GM13977 (cell line): ENCODE results near the gene CATSPERE.
"Not testable (repeated sequence)": the region's sequence is repeated elsewhere in the genome, so short reads cannot be mapped to it uniquely, and the experiment has no call there.

Experiments
- DNase-seq: peaks from one replicate; pipeline ENCODE4 v3.0.0; 2012; ENCODE audit warnings: low spot score
- in situ Hi-C: fragments of 300-500 bp; cut with MboI; formaldehyde crosslinking; loops from one replicate; pipeline ENCODE4 v1.12.0; 2022; ENCODE audit warnings: low sequenced_read_pairs, low pct_unique_long_range_greater_than_20kb, mixed read lengths, inconsistent platforms; ENCODE audit not compliant: unreplicated experiment
- TF ChIP-seq, protein P1 (sequence below): IDR thresholded peaks from 2 replicates; pipeline ENCODE4 v1.5.1; 2012; ENCODE audit warnings: mild to moderate bottlenecking, control low read depth; ENCODE audit not compliant: insufficient read depth; ENCODE audit errors: extremely low read depth, missing control alignments

CATSPERE gene

GRCh38 chr1:244664353-244664752 is 203.3 kb downstream of the CATSPERE start:
- no peak for DNase-seq
- in situ Hi-C loops, result no loop called here
- TF ChIP-seq, protein P1, sequence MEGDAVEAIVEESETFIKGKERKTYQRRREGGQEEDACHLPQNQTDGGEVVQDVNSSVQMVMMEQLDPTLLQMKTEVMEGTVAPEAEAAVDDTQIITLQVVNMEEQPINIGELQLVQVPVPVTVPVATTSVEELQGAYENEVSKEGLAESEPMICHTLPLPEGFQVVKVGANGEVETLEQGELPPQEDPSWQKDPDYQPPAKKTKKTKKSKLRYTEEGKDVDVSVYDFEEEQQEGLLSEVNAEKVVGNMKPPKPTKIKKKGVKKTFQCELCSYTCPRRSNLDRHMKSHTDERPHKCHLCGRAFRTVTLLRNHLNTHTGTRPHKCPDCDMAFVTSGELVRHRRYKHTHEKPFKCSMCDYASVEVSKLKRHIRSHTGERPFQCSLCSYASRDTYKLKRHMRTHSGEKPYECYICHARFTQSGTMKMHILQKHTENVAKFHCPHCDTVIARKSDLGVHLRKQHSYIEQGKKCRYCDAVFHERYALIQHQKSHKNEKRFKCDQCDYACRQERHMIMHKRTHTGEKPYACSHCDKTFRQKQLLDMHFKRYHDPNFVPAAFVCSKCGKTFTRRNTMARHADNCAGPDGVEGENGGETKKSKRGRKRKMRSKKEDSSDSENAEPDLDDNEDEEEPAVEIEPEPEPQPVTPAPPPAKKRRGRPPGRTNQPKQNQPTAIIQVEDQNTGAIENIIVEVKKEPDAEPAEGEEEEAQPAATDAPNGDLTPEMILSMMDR, result no peak

DNA sequence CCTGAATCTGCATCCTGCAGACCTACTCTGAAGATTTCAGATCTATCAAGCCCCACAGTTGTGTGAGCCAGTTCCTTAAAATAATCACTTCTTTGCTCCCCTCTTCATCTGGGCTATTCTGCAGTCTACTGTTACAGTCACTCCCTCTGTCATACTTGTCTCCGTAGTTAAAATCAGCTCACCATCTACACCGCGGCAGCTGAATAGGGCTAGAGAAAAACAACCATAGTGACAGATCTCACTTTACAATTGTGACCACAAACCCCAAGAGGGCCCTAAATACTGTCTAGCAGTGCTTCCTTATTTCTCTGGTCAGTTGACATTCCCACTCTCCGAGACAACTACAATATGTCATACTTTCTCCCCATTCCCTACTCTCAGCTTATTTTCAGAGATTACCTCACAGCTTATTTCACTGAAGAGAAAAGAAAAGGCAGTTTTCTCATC is 204.7 kb downstream of the CATSPERE start:
- in situ Hi-C loops, result no loop called here
- peak; percentile 23 for DNase-seq
- TF ChIP-seq, protein P1, result no peak

GRCh38 chr1:244666672-244667418 is 205.8 kb downstream of the CATSPERE start:
- DNase-seq, in situ Hi-C loops: not testable (repeated sequence)

GRCh38 chr1:244667797-244668196 is 206.7 kb downstream of the CATSPERE start:
- in situ Hi-C loops, result no loop called here
- TF ChIP-seq, protein P1, result no peak
- no peak for DNase-seq

GRCh38 chr1:244672946-244673682 is 212.0 kb downstream of the CATSPERE start:
- TF ChIP-seq, protein P1, result no peak
- no peak for DNase-seq
- in situ Hi-C loops, result no loop called here

DNA sequence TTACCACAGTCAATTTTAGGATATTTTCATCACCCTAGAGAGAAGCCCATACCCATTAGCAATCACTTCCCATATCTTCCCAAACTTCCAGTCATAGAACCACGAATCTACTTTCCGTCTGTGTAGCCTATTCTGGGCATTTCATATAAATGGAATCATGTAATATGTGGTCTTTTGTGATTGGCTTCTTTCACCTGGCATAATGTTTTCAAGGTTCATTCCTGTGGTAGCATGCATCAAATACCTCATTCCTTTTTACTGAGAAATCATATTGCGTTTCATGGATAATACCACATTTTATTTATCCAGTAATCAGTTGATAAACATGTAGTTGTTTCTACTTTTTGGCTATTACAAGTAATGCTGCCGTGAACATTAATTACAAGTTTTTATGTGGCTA is 213.4 kb downstream of the CATSPERE start:
- DNase-seq, result no peak
- TF ChIP-seq, protein P1, result no peak
- in situ Hi-C loops, result no loop called here

- TF ChIP-seq, protein P1, result no peak
- no peak for DNase-seq
- in situ Hi-C loops, result no loop called here
Observed at GRCh38 chr1:244675167-244675566, 214.1 kb downstream of the CATSPERE start.
